Upper lobe of right lung (tissue), 1 donor: Measurements from ENCODE around the gene ARMC2. TPM values are rescaled to one million over a fixed set of nuclear protein-coding genes. Genes with fewer than 3 reads are reported as not detected.

Experiments used
- ATAC-seq: fragments of 200-7000 bp; cut with Tn5 transposase; one replicate; pipeline ENCODE4 v1.9.1; 2020; ENCODE audit warnings: mild to moderate bottlenecking, moderate library complexity
- DNase-seq: peaks from one replicate; pipeline ENCODE4 v3.0.0-alpha.2; 2020
- H3K27ac ChIP-seq: fragments of 200-600 bp; one replicate; pipeline ENCODE4 v1.8.0; 2022
- H3K27me3 ChIP-seq: fragments of 200-600 bp; one replicate; pipeline ENCODE4 v1.8.0; 2022; ENCODE audit warnings: mild to moderate bottlenecking
- H3K36me3 ChIP-seq: fragments of 200-600 bp; one replicate; pipeline ENCODE4 v1.8.0; 2022
- H3K4me1 ChIP-seq: fragments of 200-600 bp; one replicate; pipeline ENCODE4 v1.8.0; 2022
- H3K4me3 ChIP-seq: fragments of 200-600 bp; one replicate; pipeline ENCODE4 v1.8.0; 2022; ENCODE audit warnings: mild to moderate bottlenecking
- H3K9me3 ChIP-seq: fragments of 200-600 bp; one replicate; pipeline ENCODE4 v1.8.0; 2022
- CTCF ChIP-seq: fragments of 200-600 bp; IDR thresholded peaks from one replicate; pipeline ENCODE4 v1.8.0; 2022; ENCODE audit warnings: antibody characterized with exemption
- intact Hi-C: fragments of 100-400 bp; cut with DNase I; formaldehyde crosslinking; loops from one replicate; pipeline ENCODE4 v1.11.0; 2022
- total RNA-seq: library from RNA; stranded (reverse); fragmentation: NEBNext Ultra II Directional; extraction: Animal tissue kit (Norgen Biotek cat#: 25700); gene quantifications from one replicate; pipeline ENCODE4 v1.2.1, GENCODE V29; 2021
- donor health status: DM: no; HTN: yes; CAD: no; lungs with severe emphysema.

ARMC2 gene
- total RNA-seq, 1 donor from 2014 or later: 5.8 TPM

- no peaks in the 10 kb centered on the region for H3K36me3 ChIP-seq
- H3K4me1 ChIP-seq: peaks cover 5% of the 10 kb centered on the region
- TF ChIP-seq CTCF: no peak
- ATAC-seq (no peak), DNase-seq (no peak)
- intact Hi-C loops: no loop called here
- no peak overlapping the region for H3K27ac ChIP-seq
- H3K27me3 ChIP-seq: no peaks in the 10 kb centered on the region
- H3K4me3 ChIP-seq: no peak overlapping the region
- no peaks in the 10 kb centered on the region for H3K9me3 ChIP-seq
These were observed 4.1 kb upstream of the ARMC2 start for GRCh38 chr6:108844135-108844534.

GRCh38 chr6:108845145-108845544 lies 3.1 kb upstream of the ARMC2 start:
- Histone ChIP-seq H3K9me3 (no peaks in the 10 kb centered on the region), H3K27me3 (no peaks in the 10 kb centered on the region), H3K4me3 (no peak overlapping the region), H3K27ac (no peak overlapping the region), H3K4me1 (peaks cover 15% of the 10 kb centered on the region), H3K36me3 (no peaks in the 10 kb centered on the region)
- no peak for DNase-seq
- no peak for TF ChIP-seq CTCF
- intact Hi-C loops: no loop called here
- ATAC-seq: no peak

- H3K9me3 ChIP-seq: no peaks in the 10 kb centered on the region
- DNase-seq (no peak), ATAC-seq (no peak)
- no peak overlapping the region for H3K4me3 ChIP-seq
- no peak for TF ChIP-seq CTCF
- intact Hi-C loops: no loop called here
- H3K36me3 ChIP-seq: no peaks in the 10 kb centered on the region
- H3K27me3 ChIP-seq: no peaks in the 10 kb centered on the region
- H3K27ac ChIP-seq: no peak overlapping the region
- peaks cover 23% of the 10 kb centered on the region for H3K4me1 ChIP-seq
These were observed 2.1 kb upstream of the ARMC2 start for GRCh38 chr6:108846101-108846500.

GRCh38 chr6:108846628-108847027 lies 1.6 kb upstream of the ARMC2 start:
- H3K27ac ChIP-seq: no peak overlapping the region
- TF ChIP-seq CTCF: no peak
- no peaks in the 10 kb centered on the region for H3K36me3 ChIP-seq
- no peaks in the 10 kb centered on the region for H3K9me3 ChIP-seq
- no peak for DNase-seq
- H3K27me3 ChIP-seq: no peaks in the 10 kb centered on the region
- intact Hi-C loops: no loop called here
- no peak overlapping the region for H3K4me3 ChIP-seq
- H3K4me1 ChIP-seq: peaks cover 28% of the 10 kb centered on the region
- no peak for ATAC-seq

- intact Hi-C loops: no loop called here
- ATAC-seq: no peak
- peaks cover 31% of the 10 kb centered on the region for H3K4me1 ChIP-seq
- H3K9me3 ChIP-seq: no peaks in the 10 kb centered on the region
- no peaks in the 10 kb centered on the region for H3K36me3 ChIP-seq
- DNase-seq: no peak
- no peaks in the 10 kb centered on the region for H3K27me3 ChIP-seq
- TF ChIP-seq CTCF: no peak
- H3K27ac ChIP-seq: peak overlapping the region; percentile 87
- H3K4me3 ChIP-seq: peak overlapping the region; percentile 90
These were observed 495 bp upstream of the ARMC2 start for GRCh38 chr6:108847738-108848115.
